Urinary bladder (tissue), 4 donors: ENCODE results near the gene NCLN. TPM values are rescaled to one million over a fixed set of nuclear protein-coding genes. Genes with fewer than 3 reads are reported as not detected.
"Not testable (repeated sequence)": the region's sequence is repeated elsewhere in the genome, so short reads cannot be mapped to it uniquely, and the experiment has no call there.

Source experiments
- DNase-seq: peaks from one replicate; pipeline ENCODE4 v3.0.0-alpha.2; 2015; ENCODE audit errors: extremely low spot score
- H3K27ac ChIP-seq: one replicate; pipeline ENCODE4 v1.5.1; 2013; ENCODE audit warnings: low read depth, mild to moderate bottlenecking, moderate library complexity
- H3K36me3 ChIP-seq: one replicate; pipeline ENCODE4 v1.6.1; 2013; ENCODE audit warnings: mild to moderate bottlenecking, moderate library complexity; ENCODE audit not compliant: insufficient read depth
- H3K4me1 ChIP-seq: one replicate; pipeline ENCODE4 v1.6.1; 2013; ENCODE audit warnings: mild to moderate bottlenecking, moderate library complexity; ENCODE audit not compliant: insufficient read depth
- H3K4me3 ChIP-seq: one replicate; pipeline ENCODE4 v1.5.1; 2013; ENCODE audit warnings: low read depth, low read length
- WGBS: extraction: QIAGEN DNeasy Blood & Tissue Kit; methylation state at CpG from one replicate; pipeline ENCODE4 v1.1.7; 2013; 5-methylcytosine and 5-hydroxymethylcytosine counted together
- polyA plus RNA-seq: library from polyadenylated mRNA; stranded (reverse); fragments of 200-250 nt; gene quantifications from one replicate; pipeline ENCODE4 v1.2.3, GENCODE V29; 2013
- total RNA-seq: library from RNA; depleted of rRNA; stranded (reverse); fragments of >200 nt; gene quantifications from one replicate; pipeline ENCODE4 v1.2.3, GENCODE V29; 2014
- donor health status: healthy with polysubstance abuse.
- donor health status: healthy.

Gene NCLN
- total and polyA plus RNA-seq, 2 donors: 10.5 to 30.5 TPM

DNA sequence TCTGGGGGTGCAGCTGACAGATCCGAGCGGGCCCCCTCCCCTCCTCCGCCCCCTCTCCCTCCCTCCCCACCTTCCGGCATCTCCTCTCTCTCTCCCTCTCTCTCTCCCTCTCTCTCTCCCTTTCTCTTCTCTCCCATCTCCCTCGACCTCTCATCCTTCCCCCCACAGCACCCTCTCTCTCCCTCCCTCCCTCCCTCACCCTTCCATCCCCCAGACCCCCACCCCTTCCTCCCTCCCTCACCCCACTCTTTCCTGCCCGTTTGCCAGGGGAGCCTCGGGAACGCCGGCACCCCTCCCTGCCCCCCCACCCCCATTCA lies 39.4 kb downstream of the NCLN start:
- no peaks in the 10 kb centered on the region for H3K4me1 ChIP-seq
- no peak for DNase-seq
- H3K27ac ChIP-seq: no peak overlapping the region
- H3K4me3 ChIP-seq: no peak overlapping the region
- H3K36me3 ChIP-seq: no peaks in the 10 kb centered on the region
- 2% methylated on average over 9 of the region's 9 CpGs for WGBS

DNA sequence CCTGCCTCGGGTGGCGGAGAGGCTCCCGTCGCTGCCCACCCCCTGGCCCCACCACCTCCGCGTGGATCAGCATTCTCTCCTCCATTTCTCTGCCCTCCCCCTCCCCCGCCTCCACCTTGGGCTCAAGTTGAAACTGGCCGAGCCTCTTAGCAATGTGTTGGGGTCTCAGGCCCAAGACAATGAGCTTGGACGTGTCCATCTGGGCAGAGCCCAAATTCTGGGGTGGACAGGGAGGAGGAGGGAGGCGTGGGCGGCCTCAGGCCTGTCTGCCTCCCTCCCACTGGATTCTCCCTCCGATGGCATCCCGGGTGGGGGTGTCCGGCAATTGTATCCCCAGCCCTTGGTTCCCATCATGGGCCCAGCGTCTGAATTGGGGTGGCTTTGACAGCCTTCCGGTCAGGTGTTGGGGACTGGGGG lies 40.0 kb downstream of the NCLN start:
- H3K36me3 ChIP-seq: no peaks in the 10 kb centered on the region
- H3K4me3 ChIP-seq: no peak overlapping the region
- WGBS: 36% methylated on average over 16 of the region's 16 CpGs
- no peaks in the 10 kb centered on the region for H3K4me1 ChIP-seq
- DNase-seq: no peak
- H3K27ac ChIP-seq: no peak overlapping the region

DNA sequence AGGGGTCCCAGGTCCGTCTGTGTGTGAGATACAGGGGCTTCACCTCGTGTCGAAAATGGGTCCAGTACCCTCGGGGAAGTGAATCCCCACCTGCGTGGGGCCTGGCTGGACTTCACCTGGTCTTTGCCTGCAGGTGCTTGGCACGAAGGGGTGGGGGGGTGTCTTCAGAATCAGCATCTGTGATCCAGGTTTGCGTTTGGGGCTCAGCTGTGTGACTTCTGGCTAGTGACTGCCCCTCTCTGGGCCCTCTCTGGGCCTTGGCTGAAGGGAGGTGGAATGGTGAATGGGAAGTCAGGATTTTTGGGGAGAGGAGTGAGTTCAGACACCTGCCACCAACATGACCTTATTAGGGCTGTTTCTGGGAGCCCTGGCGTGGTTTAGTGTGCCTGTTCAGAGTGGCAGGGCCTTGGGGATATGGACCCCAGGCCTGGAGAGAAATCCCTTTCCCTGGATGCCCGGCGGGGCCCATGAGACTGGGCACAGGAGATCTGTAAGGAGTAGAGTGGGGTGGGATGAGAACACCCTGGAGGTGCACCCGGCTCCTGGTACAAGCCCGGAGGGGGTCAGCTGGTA lies 41.4 kb downstream of the NCLN start:
- Histone ChIP-seq H3K36me3 (no peaks in the 10 kb centered on the region), H3K4me3 (no peak overlapping the region), H3K4me1 (no peaks in the 10 kb centered on the region), H3K27ac (no peak overlapping the region)
- DNase-seq: no peak
- 76% methylated on average over 12 of the region's 12 CpGs for WGBS

DNA sequence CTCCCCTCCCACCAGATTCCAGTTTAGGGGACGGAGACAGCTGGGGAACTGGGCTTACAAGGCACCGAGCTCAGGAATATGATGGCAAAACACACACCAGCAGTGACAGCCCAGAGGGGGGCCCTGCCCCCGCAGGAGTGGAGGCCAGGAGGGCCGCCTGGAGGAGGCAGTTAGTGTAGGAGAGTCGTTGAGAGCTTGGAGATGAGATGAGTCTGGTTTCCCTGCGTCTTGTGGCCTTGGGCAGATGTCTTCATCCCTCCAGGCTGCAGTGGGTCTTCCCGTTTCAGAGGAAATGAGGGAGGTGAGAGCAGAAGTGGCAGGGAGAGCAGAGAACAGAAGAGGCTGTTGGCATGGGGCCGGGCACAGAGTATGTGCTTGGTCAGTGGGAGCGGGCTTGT lies 43.6 kb downstream of the NCLN start:
- WGBS: 52% methylated on average over 9 of the region's 9 CpGs
- Histone ChIP-seq H3K36me3 (no peaks in the 10 kb centered on the region), H3K27ac (no peak overlapping the region), H3K4me3 (no peak overlapping the region), H3K4me1 (no peaks in the 10 kb centered on the region)
- no peak for DNase-seq

DNA sequence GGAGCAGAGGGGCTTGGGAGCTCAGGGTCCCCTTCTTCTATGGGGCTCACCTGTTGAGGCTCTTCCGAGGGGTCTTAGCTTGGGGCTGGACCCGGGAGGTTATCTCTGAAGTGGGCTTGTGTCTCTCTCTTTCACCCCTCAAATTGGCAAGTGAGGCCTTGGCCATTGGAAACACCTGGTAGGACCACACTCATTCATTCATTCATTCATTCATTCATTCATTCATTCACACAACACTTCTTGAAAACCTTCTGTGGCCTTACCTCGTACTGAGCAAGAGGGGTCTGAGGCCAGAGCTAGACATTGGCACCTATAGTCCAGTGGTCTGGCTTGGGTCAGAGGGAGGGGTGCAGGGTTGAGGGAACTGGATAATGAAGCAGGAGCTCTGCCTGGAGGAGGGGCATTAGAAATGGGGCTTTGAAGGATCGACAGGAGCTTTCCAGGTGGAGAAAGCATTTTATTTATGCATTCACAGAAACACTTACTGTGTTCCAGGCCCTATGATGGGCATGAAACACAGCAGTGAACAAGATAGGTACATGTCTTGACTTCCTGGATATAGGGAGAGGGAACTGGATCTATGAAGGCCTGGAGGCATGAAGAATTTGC lies 44.3 kb downstream of the NCLN start:
- no peak overlapping the region for H3K4me3 ChIP-seq
- H3K4me1 ChIP-seq: no peaks in the 10 kb centered on the region
- 88% methylated on average over 4 of the region's 4 CpGs for WGBS
- no peaks in the 10 kb centered on the region for H3K36me3 ChIP-seq
- no peak for DNase-seq
- H3K27ac ChIP-seq: no peak overlapping the region

DNA sequence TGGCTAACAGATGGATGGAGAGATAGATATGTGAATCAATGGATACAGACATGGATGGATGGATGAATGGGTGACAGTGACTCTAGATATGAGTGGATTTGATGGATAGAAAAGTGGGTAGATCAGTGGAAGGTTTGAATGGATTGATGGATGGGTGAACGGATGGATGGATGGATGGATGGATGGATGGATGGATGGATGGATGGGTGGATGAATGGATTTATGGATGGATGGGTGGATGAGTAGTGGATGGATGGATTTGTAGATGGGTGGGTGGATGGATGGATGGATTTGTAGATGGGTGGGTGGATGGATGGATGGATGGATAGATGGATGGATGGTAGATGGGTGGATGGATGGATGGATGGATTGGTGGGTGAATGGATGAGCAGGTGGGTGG lies 45.6 kb downstream of the NCLN start:
- Histone ChIP-seq H3K4me1 (no peaks in the 10 kb centered on the region), H3K36me3 (no peaks in the 10 kb centered on the region), H3K27ac (no peak overlapping the region), H3K4me3 (no peak overlapping the region)
- DNase-seq: no peak
- WGBS: 98% methylated on average over 1 of the region's 1 CpG

DNA sequence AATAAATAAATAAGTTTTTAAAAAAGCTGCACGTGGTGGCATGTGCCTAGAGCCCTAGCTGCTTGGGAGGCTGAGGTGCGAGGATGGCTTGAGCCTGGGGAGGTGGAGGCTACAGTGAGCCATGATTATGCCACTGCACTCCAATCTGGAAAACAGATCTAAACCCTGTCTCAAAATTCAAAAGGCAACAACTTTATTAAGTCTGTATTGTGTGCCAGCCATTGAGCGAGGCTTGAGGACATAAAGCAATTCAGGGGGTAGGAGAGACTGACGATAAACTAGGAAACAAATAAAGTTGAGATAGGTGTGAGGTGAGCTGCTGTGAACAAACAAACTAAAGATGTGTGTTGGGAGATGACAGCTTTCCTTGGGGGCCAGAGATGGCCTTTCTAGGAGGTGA lies 47.4 kb downstream of the NCLN start:
- 73% methylated on average over 4 of the region's 4 CpGs for WGBS
- no peak overlapping the region for H3K4me3 ChIP-seq
- no peak for DNase-seq
- no peak overlapping the region for H3K27ac ChIP-seq
- H3K4me1 ChIP-seq: no peaks in the 10 kb centered on the region
- no peaks in the 10 kb centered on the region for H3K36me3 ChIP-seq

DNA sequence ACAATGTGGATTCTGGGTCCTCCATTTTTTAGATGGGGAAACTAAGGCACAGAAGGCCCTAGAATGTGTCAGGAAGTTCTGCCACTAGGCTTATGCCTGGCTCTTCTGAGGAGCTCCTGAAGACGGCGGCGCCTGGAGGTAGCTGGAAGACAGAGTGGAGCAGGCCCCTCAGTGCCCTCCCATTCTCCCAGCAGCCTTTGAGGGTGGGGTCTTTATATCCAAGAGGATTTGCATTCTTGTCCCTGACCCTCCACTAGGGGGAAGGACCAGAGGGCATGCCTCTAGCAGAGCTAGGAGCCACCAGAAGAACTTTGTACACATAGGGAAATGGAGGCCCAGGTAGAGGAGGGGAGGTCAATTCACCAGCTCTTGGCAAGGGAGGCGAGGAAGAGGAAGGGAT lies 48.1 kb downstream of the NCLN start:
- H3K4me3 ChIP-seq: no peak overlapping the region
- H3K4me1 ChIP-seq: no peaks in the 10 kb centered on the region
- H3K27ac ChIP-seq: no peak overlapping the region
- 65% methylated on average over 4 of the region's 4 CpGs for WGBS
- DNase-seq: no peak
- H3K36me3 ChIP-seq: no peaks in the 10 kb centered on the region

DNA sequence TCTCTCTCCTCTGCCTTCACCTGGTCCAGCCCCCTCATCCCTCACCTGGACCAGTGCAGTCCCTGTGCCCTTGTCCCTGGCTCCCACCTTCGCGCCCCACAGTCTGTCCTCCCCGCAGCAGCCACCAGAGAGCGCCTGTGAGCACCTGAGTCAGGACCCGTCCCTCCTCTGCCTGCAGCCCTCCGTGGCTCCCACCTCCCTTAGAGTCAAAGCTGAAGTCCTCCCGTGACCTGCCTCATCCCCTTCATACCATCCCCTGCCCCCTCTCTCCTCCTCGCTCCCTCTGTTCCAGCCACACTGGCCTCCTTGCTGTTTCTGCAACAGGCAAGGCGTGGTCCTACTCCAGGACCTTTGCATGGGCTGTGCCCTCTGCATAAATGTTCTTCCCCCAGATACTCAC lies 49.1 kb downstream of the NCLN start:
- Histone ChIP-seq H3K36me3 (no peaks in the 10 kb centered on the region), H3K27ac (no peak overlapping the region), H3K4me3 (no peak overlapping the region), H3K4me1 (no peaks in the 10 kb centered on the region)
- WGBS: 62% methylated on average over 9 of the region's 9 CpGs
- DNase-seq: no peak

DNA sequence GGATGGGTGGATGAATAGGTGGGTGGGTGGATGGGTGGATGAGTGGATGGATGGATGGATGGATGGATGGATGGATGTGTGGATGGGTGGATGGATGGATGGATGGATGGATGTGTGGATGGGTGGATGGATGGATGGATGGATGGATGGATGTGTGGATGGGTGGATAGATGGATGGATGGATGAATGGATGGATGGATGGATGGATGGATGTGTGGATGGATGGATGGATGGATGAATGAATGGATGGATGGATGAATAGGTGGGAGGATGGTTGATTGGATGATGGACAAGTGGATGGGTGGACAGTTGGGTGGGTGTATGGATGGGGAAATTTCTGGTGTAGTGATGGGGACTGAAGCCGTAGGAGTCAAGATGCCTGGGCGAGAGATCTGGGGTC lies 49.9 kb downstream of the NCLN start:
- DNase-seq, H3K36me3 ChIP-seq, H3K4me3 ChIP-seq, H3K27ac ChIP-seq, H3K4me1 ChIP-seq: not testable (repeated sequence)
- 90% methylated on average over 2 of the region's 2 CpGs for WGBS

DNA sequence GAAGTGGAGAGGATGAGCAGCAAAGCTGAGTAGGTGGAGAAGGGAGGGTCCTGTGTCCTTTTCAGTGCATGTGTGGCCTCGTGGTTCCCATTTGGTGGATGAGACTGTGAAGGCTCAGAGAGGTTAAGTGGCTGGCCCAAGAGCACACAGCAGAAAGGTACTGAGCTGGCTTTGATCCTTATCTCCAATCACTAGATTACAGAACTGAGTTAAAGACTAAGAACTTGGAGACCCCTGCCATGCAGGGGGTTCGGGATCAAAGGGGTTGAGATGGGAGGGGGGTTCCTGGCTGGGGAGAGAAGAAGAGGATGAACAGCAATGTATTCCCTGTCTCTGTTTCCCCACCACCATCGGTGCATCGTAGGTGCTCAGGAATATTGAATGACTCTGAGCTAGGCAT lies 50.5 kb downstream of the NCLN start:
- WGBS: 72% methylated on average over 4 of the region's 4 CpGs
- H3K4me3 ChIP-seq: no peak overlapping the region
- no peak for DNase-seq
- H3K4me1 ChIP-seq: no peaks in the 10 kb centered on the region
- no peaks in the 10 kb centered on the region for H3K36me3 ChIP-seq
- no peak overlapping the region for H3K27ac ChIP-seq

DNA sequence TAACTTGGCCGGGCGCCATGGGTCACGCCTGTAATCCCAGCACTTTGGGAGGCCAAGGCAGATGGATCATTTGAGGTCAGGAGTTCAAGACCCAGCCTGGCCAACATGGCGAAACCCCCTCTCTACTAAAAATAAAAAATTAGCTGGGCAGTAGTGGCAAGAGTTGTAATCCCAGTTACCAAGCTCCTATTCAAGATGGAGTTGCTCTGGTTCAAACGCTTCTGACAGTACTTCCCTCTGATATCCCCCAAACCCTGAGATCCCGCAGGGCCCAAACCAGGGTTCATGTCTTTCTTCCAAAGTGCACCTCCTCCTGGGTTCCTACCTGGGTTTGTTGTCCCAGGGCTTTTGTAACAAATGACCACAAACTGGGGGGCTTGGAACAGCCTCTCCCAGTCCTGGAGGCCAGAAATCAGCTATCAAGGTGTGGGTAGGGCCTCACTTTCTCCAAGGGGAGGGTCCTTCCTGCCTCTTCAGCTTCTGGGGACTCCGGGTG lies 52.4 kb downstream of the NCLN start:
- H3K4me3 ChIP-seq: no peak overlapping the region
- no peak for DNase-seq
- no peaks in the 10 kb centered on the region for H3K4me1 ChIP-seq
- H3K27ac ChIP-seq: no peak overlapping the region
- 90% methylated on average over 7 of the region's 7 CpGs for whole genome bisulfite sequencing
- H3K36me3 ChIP-seq: no peaks in the 10 kb centered on the region

DNA sequence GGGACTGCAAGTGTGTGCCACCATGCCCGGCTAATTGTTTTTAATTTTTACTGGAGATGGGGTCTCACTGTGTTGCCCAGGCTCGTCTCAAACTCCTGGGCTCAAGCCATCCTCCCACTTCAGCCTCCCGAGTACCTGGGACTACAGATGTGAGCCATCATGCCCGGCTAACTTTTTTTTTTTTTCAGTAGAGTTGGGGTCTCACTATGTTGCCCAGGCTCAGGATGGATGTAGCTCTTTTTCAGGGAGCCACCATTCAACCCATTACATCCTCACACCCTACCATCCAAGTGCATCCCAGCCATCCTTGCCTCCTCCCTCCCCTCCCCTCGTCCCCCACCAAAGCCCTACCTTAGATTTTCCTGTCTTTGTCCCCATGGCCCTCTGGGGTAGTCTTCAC lies 53.6 kb downstream of the NCLN start:
- WGBS: 81% methylated on average over 5 of the region's 5 CpGs
- H3K36me3 ChIP-seq: no peaks in the 10 kb centered on the region

DNA sequence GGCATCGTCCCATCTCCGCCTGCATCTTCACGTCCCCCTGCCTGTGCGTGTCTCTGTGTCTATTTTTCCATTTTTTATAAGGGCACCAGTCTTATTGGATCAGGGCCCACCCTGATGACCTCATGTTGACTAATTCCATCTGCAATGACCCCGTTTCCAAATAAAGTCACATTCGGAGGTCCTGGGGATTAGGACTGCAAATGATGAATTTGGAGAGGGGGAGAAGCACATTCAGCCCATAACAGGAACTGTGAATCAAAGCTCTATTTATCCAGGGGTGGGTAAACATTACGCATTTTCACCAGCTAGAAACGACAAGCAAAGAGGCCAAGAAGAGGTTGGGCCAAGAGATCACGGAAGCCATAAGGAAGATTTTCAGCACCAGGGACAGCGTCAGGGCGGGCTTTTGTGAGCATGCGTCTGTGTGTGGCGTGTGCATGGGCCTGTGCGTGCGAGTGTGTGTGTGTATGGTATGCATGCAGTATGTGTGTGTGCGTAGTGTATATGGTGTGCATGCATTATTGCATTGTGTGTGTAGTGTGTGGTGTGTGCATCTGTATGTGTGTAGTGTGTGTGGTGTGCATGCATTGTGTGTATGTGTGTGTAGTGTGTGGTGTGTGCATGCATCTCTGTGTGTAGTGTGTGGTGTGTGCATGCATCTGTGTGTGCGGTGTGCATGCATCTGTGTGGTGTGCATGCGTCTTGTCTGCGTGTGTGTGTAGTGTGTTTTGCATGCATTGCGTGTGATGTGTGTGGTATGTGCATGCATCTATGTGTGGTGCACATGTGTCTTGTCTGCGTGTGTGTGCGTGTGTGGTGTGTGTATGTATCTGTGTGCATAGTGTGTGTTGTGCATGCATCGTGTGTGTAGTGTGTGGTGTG lies 58.3 kb downstream of the NCLN start:
- DNase-seq: peak; percentile 8
- Histone ChIP-seq H3K36me3 (no peaks in the 10 kb centered on the region), H3K4me3 (no peak overlapping the region), H3K4me1 (no peaks in the 10 kb centered on the region), H3K27ac (no peak overlapping the region)
- 43% methylated on average over 23 of the region's 23 CpGs for WGBS

More for the DNA sequence above, 53.6 kb downstream of the NCLN start:
- no peak for DNase-seq
- no peak overlapping the region for H3K4me3 ChIP-seq
- H3K27ac ChIP-seq: no peak overlapping the region
- H3K4me1 ChIP-seq: no peaks in the 10 kb centered on the region
